Mesendoderm (in vitro differentiated cells): ENCODE results near the gene KLKB1.

Source experiments
- DNase-seq: peaks from one replicate; pipeline ENCODE4 v3.0.0; 2013
- H2AK5ac ChIP-seq: 2 replicates; pipeline ENCODE4 v1.6.1; 2013; ENCODE audit warnings: low read length, inconsistent platforms
- H2BK120ac ChIP-seq: 2 replicates; pipeline ENCODE4 v1.6.1; 2013; ENCODE audit warnings: low read depth, mild to moderate bottlenecking, low read length, moderate library complexity, mixed read lengths
- H2BK15ac ChIP-seq: replicated peaks from 2 replicates; pipeline ENCODE4 v1.6.1; 2013; ENCODE audit warnings: low read depth, mild to moderate bottlenecking, moderate library complexity
- H2BK5ac ChIP-seq: 2 replicates; pipeline ENCODE4 v1.6.1; 2013; ENCODE audit warnings: low read length, inconsistent platforms
- H3K18ac ChIP-seq: 2 replicates; pipeline ENCODE4 v1.6.1; 2013; ENCODE audit warnings: mild to moderate bottlenecking, low read length, mixed read lengths
- H3K23ac ChIP-seq: one replicate; pipeline ENCODE4 v1.6.1; 2013; ENCODE audit warnings: low read length
- H3K27ac ChIP-seq: 2 replicates; pipeline ENCODE4 v1.5.1; 2013; ENCODE audit warnings: low read depth, mild to moderate bottlenecking, inconsistent platforms, low read length, moderate library complexity
- H3K27me3 ChIP-seq: 2 replicates; pipeline ENCODE4 v1.6.1; 2013; ENCODE audit warnings: low read length, control low read depth, mild to moderate bottlenecking, inconsistent platforms; ENCODE audit not compliant: insufficient read depth, poor library complexity
- H3K36me3 ChIP-seq: 2 replicates; pipeline ENCODE4 v1.6.1; 2013; ENCODE audit warnings: low read length, inconsistent platforms; ENCODE audit not compliant: control insufficient read depth, insufficient read depth
- H3K4ac ChIP-seq: one replicate; pipeline ENCODE4 v1.6.1; 2013; ENCODE audit warnings: low read depth, mild to moderate bottlenecking, low read length, moderate library complexity
- H3K4me1 ChIP-seq: 2 replicates; pipeline ENCODE4 v1.6.1; 2013; ENCODE audit warnings: low read depth, low read length, inconsistent platforms; ENCODE audit not compliant: control insufficient read depth
- H3K4me2 ChIP-seq: 2 replicates; pipeline ENCODE4 v1.6.1; 2013; ENCODE audit warnings: low read length
- H3K4me3 ChIP-seq: 2 replicates; pipeline ENCODE4 v1.5.1; 2013; ENCODE audit warnings: mild to moderate bottlenecking, low read length
- H3K56ac ChIP-seq: one replicate; pipeline ENCODE4 v1.6.1; 2013; ENCODE audit warnings: low read length
- H3K79me1 ChIP-seq: 2 replicates; pipeline ENCODE4 v1.6.1; 2013; ENCODE audit warnings: low read length, inconsistent platforms
- H3K79me2 ChIP-seq: 2 replicates; pipeline ENCODE4 v1.6.1; 2013; ENCODE audit warnings: mild to moderate bottlenecking, low read length; ENCODE audit not compliant: control insufficient read depth, insufficient read depth
- H3K9ac ChIP-seq: 2 replicates; pipeline ENCODE4 v1.6.1; 2013; ENCODE audit warnings: low read length, inconsistent platforms
- H4K5ac ChIP-seq: one replicate; pipeline ENCODE4 v1.6.1; 2013; ENCODE audit warnings: low read length
- H4K8ac ChIP-seq: one replicate; pipeline ENCODE4 v1.6.1; 2013; ENCODE audit warnings: low read depth, mild to moderate bottlenecking, control low read depth, low read length, moderate library complexity
- WGBS: extraction: QIAGEN DNeasy Blood & Tissue Kit; methylation state at CpG from one replicate; pipeline ENCODE4 v1.1.7; 2013; ENCODE audit warnings: low lambda C conversion rate, missing lambda C conversion rate; ENCODE audit not compliant: insufficient coverage; ENCODE audit errors: extremely low coverage; 5-methylcytosine and 5-hydroxymethylcytosine counted together

The KLKB1 gene

GRCh38 chr4:186291256-186291890 lies 64.1 kb downstream of the KLKB1 start:
- Histone ChIP-seq H2BK120ac (no peak overlapping the region), H3K4ac (no peak overlapping the region), H2AK5ac (no peak overlapping the region), H3K9ac (no peak overlapping the region), H3K27ac (no peak overlapping the region), H3K23ac (no peak overlapping the region), H3K4me2 (no peak overlapping the region), H3K27me3 (no peaks in the 10 kb centered on the region), H3K79me2 (no peaks in the 10 kb centered on the region), H3K4me1 (no peaks in the 10 kb centered on the region), H3K56ac (no peak overlapping the region), H3K18ac (no peak overlapping the region), H4K5ac (no peak overlapping the region), H2BK5ac (no peak overlapping the region), H2BK15ac (no peak overlapping the region), H3K4me3 (no peak overlapping the region), H3K36me3 (no peaks in the 10 kb centered on the region), H3K79me1 (no peaks in the 10 kb centered on the region), H4K8ac (no peak overlapping the region)
- WGBS: no CpG with 5 or more reads among the region's 10 CpGs
- no peak for DNase-seq

- Histone ChIP-seq H4K8ac (no peak overlapping the region), H3K4me3 (no peak overlapping the region), H2BK5ac (no peak overlapping the region), H2BK15ac (no peak overlapping the region), H3K27me3 (no peaks in the 10 kb centered on the region), H3K18ac (no peak overlapping the region), H3K56ac (no peak overlapping the region), H3K27ac (no peak overlapping the region), H4K5ac (no peak overlapping the region), H3K9ac (no peak overlapping the region), H2AK5ac (no peak overlapping the region), H3K79me1 (no peaks in the 10 kb centered on the region), H3K36me3 (no peaks in the 10 kb centered on the region), H3K4me2 (no peak overlapping the region), H3K23ac (no peak overlapping the region), H3K4ac (no peak overlapping the region), H2BK120ac (no peak overlapping the region), H3K79me2 (no peaks in the 10 kb centered on the region), H3K4me1 (peaks cover 2% of the 10 kb centered on the region)
- no peak for DNase-seq
- WGBS: no CpG with 5 or more reads among the region's 9 CpGs
Observed at GRCh38 chr4:186294160-186294559, 66.9 kb downstream of the KLKB1 start.

- Histone ChIP-seq H3K18ac (no peak overlapping the region), H3K79me1 (no peaks in the 10 kb centered on the region), H3K79me2 (no peaks in the 10 kb centered on the region), H2AK5ac (no peak overlapping the region), H2BK5ac (no peak overlapping the region), H4K5ac (no peak overlapping the region), H3K4me2 (no peak overlapping the region), H3K27me3 (no peaks in the 10 kb centered on the region), H2BK15ac (no peak overlapping the region), H3K27ac (no peak overlapping the region), H4K8ac (no peak overlapping the region), H3K9ac (no peak overlapping the region), H3K4me3 (no peak overlapping the region), H3K36me3 (no peaks in the 10 kb centered on the region), H2BK120ac (no peak overlapping the region), H3K4me1 (peaks cover 2% of the 10 kb centered on the region), H3K23ac (no peak overlapping the region), H3K4ac (no peak overlapping the region), H3K56ac (no peak overlapping the region)
- no peak for DNase-seq
- WGBS: no CpG with 5 or more reads among the region's 4 CpGs
Observed at GRCh38 chr4:186296481-186296880, 69.2 kb downstream of the KLKB1 start.

- Histone ChIP-seq H3K79me2 (no peaks in the 10 kb centered on the region), H3K36me3 (no peaks in the 10 kb centered on the region), H4K5ac (no peak overlapping the region), H3K4me3 (no peak overlapping the region), H3K27ac (no peak overlapping the region), H3K23ac (no peak overlapping the region), H3K27me3 (no peaks in the 10 kb centered on the region), H2BK15ac (no peak overlapping the region), H3K4ac (no peak overlapping the region), H2AK5ac (no peak overlapping the region), H3K4me1 (peaks cover 2% of the 10 kb centered on the region), H3K79me1 (no peaks in the 10 kb centered on the region), H3K4me2 (no peak overlapping the region), H2BK120ac (no peak overlapping the region), H3K9ac (no peak overlapping the region), H4K8ac (no peak overlapping the region), H2BK5ac (no peak overlapping the region), H3K18ac (no peak overlapping the region), H3K56ac (no peak overlapping the region)
- WGBS: no CpG with 5 or more reads among the region's 21 CpGs
- peak; percentile 67 for DNase-seq
Observed at GRCh38 chr4:186297013-186297645, 69.8 kb downstream of the KLKB1 start.

GRCh38 chr4:186298031-186298647 lies 70.8 kb downstream of the KLKB1 start:
- Histone ChIP-seq H4K5ac (no peak overlapping the region), H3K18ac (no peak overlapping the region), H3K79me2 (no peaks in the 10 kb centered on the region), H3K27me3 (no peaks in the 10 kb centered on the region), H3K4me3 (no peak overlapping the region), H3K4ac (no peak overlapping the region), H2BK5ac (peak overlapping the region; percentile 26), H3K27ac (no peak overlapping the region), H2BK15ac (no peak overlapping the region), H3K56ac (peak overlapping the region; percentile 71), H2AK5ac (no peak overlapping the region), H3K79me1 (no peaks in the 10 kb centered on the region), H2BK120ac (no peak overlapping the region), H3K4me2 (peak overlapping the region; percentile 72), H3K4me1 (peaks cover 2% of the 10 kb centered on the region), H3K36me3 (no peaks in the 10 kb centered on the region), H3K9ac (peak overlapping the region; percentile 10), H3K23ac (no peak overlapping the region), H4K8ac (no peak overlapping the region)
- peak; percentile 48 for DNase-seq
- no CpG with 5 or more reads among the region's 39 CpGs for WGBS
